H9 (cell line): ENCODE data around the gene ACSM2B. TPM values are rescaled to one million over a fixed set of nuclear protein-coding genes. Genes with fewer than 3 reads are reported as not detected.

Experiments
- DNase-seq: peaks from one replicate; pipeline ENCODE4 v3.0.0-alpha.2; 2017
- H2AFZ ChIP-seq: one replicate; pipeline ENCODE4 v1.6.1; 2013; ENCODE audit warnings: mild to moderate bottlenecking, low read length, control low read depth, moderate library complexity
- H2AK5ac ChIP-seq: 2 replicates; pipeline ENCODE4 v1.6.1; 2013; ENCODE audit warnings: low read length, control low read depth, mixed read lengths; ENCODE audit not compliant: insufficient read length
- H2BK120ac ChIP-seq: one replicate; pipeline ENCODE4 v1.6.1; 2013; ENCODE audit warnings: low read depth, mild to moderate bottlenecking, low read length, control low read depth, inconsistent platforms; ENCODE audit not compliant: poor library complexity, severe bottlenecking
- H2BK12ac ChIP-seq: 2 replicates; pipeline ENCODE4 v1.6.1; 2013; ENCODE audit warnings: low read length, control low read depth, mixed read lengths, low read depth; ENCODE audit not compliant: insufficient read length
- H2BK15ac ChIP-seq: 2 replicates; pipeline ENCODE4 v1.6.1; 2013; ENCODE audit warnings: low read depth, low read length, control low read depth
- H2BK20ac ChIP-seq: one replicate; pipeline ENCODE4 v1.6.1; 2013; ENCODE audit warnings: low read depth, mild to moderate bottlenecking, low read length, control low read depth, inconsistent platforms; ENCODE audit not compliant: poor library complexity, severe bottlenecking
- H2BK5ac ChIP-seq: 2 replicates; pipeline ENCODE4 v1.6.1; 2013; ENCODE audit warnings: low read length, control low read depth, mixed read lengths; ENCODE audit not compliant: insufficient read length
- H3K14ac ChIP-seq: 2 replicates; pipeline ENCODE4 v1.6.1; 2013; ENCODE audit warnings: low read length, control low read depth; ENCODE audit not compliant: insufficient read depth
- H3K18ac ChIP-seq: 2 replicates; pipeline ENCODE4 v1.6.1; 2013; ENCODE audit warnings: low read depth, mild to moderate bottlenecking, mixed read lengths, low read length, control low read depth; ENCODE audit not compliant: insufficient read length
- H3K23ac ChIP-seq: 2 replicates; pipeline ENCODE4 v1.6.1; 2013; ENCODE audit warnings: low read length, control low read depth, mixed read lengths, low read depth; ENCODE audit not compliant: insufficient read length
- H3K23me2 ChIP-seq: 2 replicates; pipeline ENCODE4 v1.6.1; 2013; ENCODE audit warnings: low read depth, mild to moderate bottlenecking, mixed read lengths, low read length, control low read depth; ENCODE audit not compliant: insufficient read length, poor library complexity, severe bottlenecking
- H3K27ac ChIP-seq: 2 replicates; pipeline ENCODE4 v1.5.1; 2013; ENCODE audit warnings: low read length, control low read depth, mixed read lengths, low read depth; ENCODE audit not compliant: insufficient read length
- H3K27me3 ChIP-seq: 2 replicates; pipeline ENCODE4 v1.6.1; 2013; ENCODE audit warnings: low read length, control low read depth, inconsistent platforms; ENCODE audit not compliant: insufficient read depth
- H3K4ac ChIP-seq: 2 replicates; pipeline ENCODE4 v1.6.1; 2013; ENCODE audit warnings: low read depth, mild to moderate bottlenecking, control low read depth, inconsistent platforms, low read length, moderate library complexity
- H3K4me1 ChIP-seq: 2 replicates; pipeline ENCODE4 v1.6.1; 2013; ENCODE audit warnings: low read length, control low read depth, inconsistent platforms; ENCODE audit not compliant: insufficient read depth
- H3K4me2 ChIP-seq: 2 replicates; pipeline ENCODE4 v1.6.1; 2013; ENCODE audit warnings: low read length, control low read depth, mixed read lengths; ENCODE audit not compliant: insufficient read length, insufficient read depth
- H3K56ac ChIP-seq: 2 replicates; pipeline ENCODE4 v1.6.1; 2013; ENCODE audit warnings: low read depth, mild to moderate bottlenecking, mixed read lengths, low read length, control low read depth; ENCODE audit not compliant: insufficient read length
- H3K79me1 ChIP-seq: 2 replicates; pipeline ENCODE4 v1.6.1; 2013; ENCODE audit warnings: low read depth, mild to moderate bottlenecking, moderate library complexity, low read length, control low read depth, inconsistent platforms; ENCODE audit not compliant: insufficient read depth, poor library complexity, severe bottlenecking
- H3K79me2 ChIP-seq: 2 replicates; pipeline ENCODE4 v1.6.1; 2013; ENCODE audit warnings: low read length, control low read depth, inconsistent platforms; ENCODE audit not compliant: insufficient read depth
- H3K9ac ChIP-seq: 2 replicates; pipeline ENCODE4 v1.6.1; 2013; ENCODE audit warnings: low read length, control low read depth, mixed read lengths; ENCODE audit not compliant: insufficient read length; ENCODE audit errors: extremely low read depth
- H3K9me3 ChIP-seq: one replicate; pipeline ENCODE4 v1.6.1; 2013; ENCODE audit warnings: low read depth, low read length, inconsistent platforms; ENCODE audit not compliant: control insufficient read depth
- H3T11ph ChIP-seq: one replicate; pipeline ENCODE4 v1.6.1; 2013; ENCODE audit warnings: mild to moderate bottlenecking, low read length, control low read depth, inconsistent platforms
- H4K20me1 ChIP-seq: one replicate; pipeline ENCODE4 v1.6.1; 2013; ENCODE audit not compliant: control insufficient read depth, insufficient read length, insufficient read depth
- H4K5ac ChIP-seq: 2 replicates; pipeline ENCODE4 v1.6.1; 2013; ENCODE audit warnings: low read depth, mild to moderate bottlenecking, mixed read lengths, low read length, control low read depth; ENCODE audit not compliant: insufficient read length
- H4K8ac ChIP-seq: replicated peaks from 2 replicates; pipeline ENCODE4 v1.6.1; 2013; ENCODE audit warnings: low read length, control low read depth, mixed read lengths, low read depth; ENCODE audit not compliant: insufficient read length
- H4K91ac ChIP-seq: 2 replicates; pipeline ENCODE4 v1.6.1; 2013; ENCODE audit warnings: low read depth, mild to moderate bottlenecking, moderate library complexity, mixed read lengths, low read length, control low read depth; ENCODE audit not compliant: insufficient read length
- H3K27ac Mint-ChIP-seq, 3 experiments: 2 replicates in 2 of 3; 3 replicates in 1 of 3; pipeline ENCODE4 v1.8.0; 2020 to 2021; ENCODE audit warnings: mixed read lengths in 3 of 3, mild to moderate bottlenecking in 1 of 3, moderate library complexity in 1 of 3
- H3K27me3 Mint-ChIP-seq: 2 replicates; pipeline ENCODE4 v1.8.0; 2021; ENCODE audit warnings: low read depth, mild to moderate bottlenecking, moderate library complexity, mixed read lengths
- H3K36me3 Mint-ChIP-seq, 3 experiments: 2 replicates in 2 of 3; 3 replicates in 1 of 3; pipeline ENCODE4 v1.8.0; 2020 to 2021; ENCODE audit warnings: low read depth in 3 of 3, mixed read lengths in 3 of 3; ENCODE audit not compliant: insufficient read depth in 1 of 3
- H3K4me1 Mint-ChIP-seq, 2 experiments: 2 replicates each; pipeline ENCODE4 v1.8.0; 2020; ENCODE audit warnings: mixed read lengths in 2 of 2
- H3K4me3 Mint-ChIP-seq, 2 experiments: 2 replicates in 1 of 2; 3 replicates in 1 of 2; pipeline ENCODE4 v1.8.0; 2020 to 2021; ENCODE audit warnings: mild to moderate bottlenecking in 2 of 2, mixed read lengths in 2 of 2, moderate library complexity in 1 of 2
- H3K9me3 Mint-ChIP-seq, 2 experiments: 2 replicates in 1 of 2; 3 replicates in 1 of 2; pipeline ENCODE4 v1.8.0; 2020; ENCODE audit warnings: mild to moderate bottlenecking in 2 of 2, mixed read lengths in 2 of 2, moderate library complexity in 1 of 2
- CTCF ChIP-seq: fragments of 200-600 bp; sonication (generic); conservative IDR thresholded peaks from 3 replicates; pipeline ENCODE4 v1.8.0; 2021; ENCODE audit warnings: antibody characterized with exemption, mild to moderate bottlenecking
- WGBS: extraction: QIAGEN DNeasy Blood & Tissue Kit; methylation state at CpG from one replicate; pipeline ENCODE4 v1.1.7; 2013; ENCODE audit warnings: missing lambda C conversion rate, low lambda C conversion rate, mixed read lengths; ENCODE audit not compliant: insufficient read length; ENCODE audit errors: extremely low coverage; 5-methylcytosine and 5-hydroxymethylcytosine counted together
- total RNA-seq: library from RNA; stranded (reverse); gene quantifications from 2 replicates; pipeline ENCODE4 v1.2.1, GENCODE V29; 2021

Gene ACSM2B
- total RNA-seq, 1 experiment from 2014 or later: not detected

GRCh38 chr16:20519231-20519630 is 56.9 kb downstream of the ACSM2B start:
- Histone ChIP-seq H3K4me1 (no peaks in the 10 kb centered on the region), H3K4me2 (no peak overlapping the region), H4K20me1 (no peaks in the 10 kb centered on the region), H2AFZ (no peak overlapping the region), H3K14ac (no peak overlapping the region), H3K18ac (no peak overlapping the region), H4K91ac (no peak overlapping the region), H3K56ac (no peak overlapping the region), H2BK12ac (no peak overlapping the region), H2AK5ac (no peak overlapping the region), H3K4ac (no peak overlapping the region), H2BK15ac (no peak overlapping the region), H3K79me2 (no peaks in the 10 kb centered on the region), H3K9me3 (peaks cover 7% of the 10 kb centered on the region), H2BK5ac (no peak overlapping the region), H3K23ac (no peak overlapping the region), H3K23me2 (no peaks in the 10 kb centered on the region), H3K27ac (no peak overlapping the region), H2BK20ac (no peak overlapping the region), H3K9ac (no peak overlapping the region), H4K8ac (no peak overlapping the region), H3K79me1 (no peaks in the 10 kb centered on the region), H4K5ac (no peak overlapping the region), H3T11ph (no peak overlapping the region), H2BK120ac (no peak overlapping the region), H3K27me3 (no peaks in the 10 kb centered on the region)
- no peaks in the 10 kb centered on the region for H3K4me1 Mint-ChIP-seq
- no peaks in the 10 kb centered on the region; the same call in 1 of the 2 replicates for H3K27me3 Mint-ChIP-seq
- H3K27ac Mint-ChIP-seq: no peak overlapping the region
- no peak overlapping the region for H3K4me3 Mint-ChIP-seq
- H3K9me3 Mint-ChIP-seq: peaks cover 44 to 56% of the 10 kb centered on the region in 2 experiments
- DNase-seq: no peak
- no peaks in the 10 kb centered on the region; a peak in 2 of 7 replicates for H3K36me3 Mint-ChIP-seq
- no peak for TF ChIP-seq CTCF
- no CpG with 5 or more reads among the region's 3 CpGs for WGBS
